GM21423 (cell line): ENCODE measurements around the gene MEX3C.

Experiments used
- ATAC-seq: cut with Tn5 transposase; IDR thresholded peaks from one replicate; pipeline ENCODE4 v1.9.1; 2021; ENCODE audit warnings: mild to moderate bottlenecking, moderate library complexity; ENCODE audit not compliant: unreplicated experiment

Gene MEX3C

DNA sequence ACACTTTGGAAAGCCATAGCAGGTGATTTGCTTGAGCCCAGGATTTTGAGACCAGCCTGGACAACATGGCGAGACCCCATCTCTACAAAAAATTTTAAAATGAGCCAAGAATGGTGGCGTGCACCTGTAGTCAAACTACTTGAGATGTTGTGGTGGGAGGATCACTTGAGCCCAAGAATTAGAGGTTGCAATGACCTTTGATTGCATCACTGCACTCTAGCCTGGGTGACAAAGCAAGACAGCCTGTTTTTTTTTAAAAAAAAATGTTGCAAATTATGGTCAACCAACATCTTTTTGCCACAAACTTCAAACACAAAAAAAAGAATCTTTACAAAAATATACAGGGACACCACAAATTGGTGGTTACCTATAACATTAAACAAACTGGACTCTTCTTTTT is 40.3 kb downstream of the MEX3C start:
- ATAC-seq = no peak

DNA sequence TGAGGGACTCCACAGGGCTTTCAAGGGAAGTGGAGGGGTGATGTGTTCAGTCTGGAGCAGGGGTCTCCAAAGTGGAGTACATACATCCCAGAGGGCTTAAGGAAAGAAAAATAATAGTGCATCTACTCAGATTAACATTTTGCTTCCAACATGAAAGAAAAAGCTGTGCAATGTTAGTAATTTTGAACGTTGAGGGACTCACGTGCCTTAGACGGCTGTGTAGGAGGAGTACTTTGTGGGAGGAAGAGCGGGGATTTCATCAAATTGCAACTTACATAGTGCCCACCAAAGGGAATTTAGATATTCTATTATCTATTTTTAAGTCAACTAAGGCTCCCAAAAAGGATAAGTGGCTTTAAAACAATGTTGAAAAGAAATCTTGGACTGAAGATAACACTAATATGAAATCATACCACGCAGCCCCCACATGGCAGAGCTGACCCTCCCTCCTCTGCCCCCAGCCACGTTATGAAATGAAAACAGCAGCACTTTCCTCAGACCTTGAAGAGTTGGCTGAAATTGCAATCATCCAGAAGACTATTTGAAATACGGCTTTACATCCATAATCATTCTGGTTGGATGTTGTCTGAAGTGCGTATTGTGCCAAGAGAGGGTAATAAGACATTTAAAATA is 42.9 kb downstream of the MEX3C start:
- ATAC-seq = no peak

DNA sequence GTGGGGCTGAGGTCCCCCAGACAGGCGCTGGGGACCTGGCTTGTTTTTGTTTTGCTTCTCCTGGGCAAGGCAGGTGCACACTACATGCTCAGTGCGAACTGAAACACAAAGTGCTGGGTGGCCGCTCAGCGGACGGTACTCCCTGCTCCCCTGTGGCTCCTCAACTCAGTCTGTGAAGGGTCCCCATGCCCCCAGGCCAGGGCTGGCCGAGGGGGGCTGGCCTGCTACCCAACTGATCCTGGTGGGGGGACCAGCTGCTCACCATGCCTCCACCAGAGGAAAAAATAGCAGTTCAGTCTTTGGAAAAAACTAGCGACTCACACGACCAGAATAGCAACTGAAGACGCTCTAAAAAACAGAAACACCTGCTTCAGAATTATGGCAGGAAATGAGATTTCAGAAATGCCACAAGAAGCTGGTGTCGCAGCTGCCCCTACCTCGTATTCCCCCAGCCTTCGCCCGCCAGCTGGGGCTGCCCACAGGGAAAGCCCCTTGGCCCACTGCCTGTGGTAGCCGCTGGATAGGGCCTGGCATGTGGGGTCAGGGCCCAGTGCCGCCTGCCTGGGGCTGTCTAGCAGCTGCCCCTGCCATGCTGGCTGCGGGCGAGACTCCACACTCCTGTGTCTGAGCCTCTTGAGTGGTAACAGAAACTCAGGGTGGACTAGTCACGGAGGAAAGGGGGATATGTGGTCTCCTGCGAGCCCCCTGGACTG is 43.7 kb downstream of the MEX3C start:
- ATAC-seq = peak; percentile 72

DNA sequence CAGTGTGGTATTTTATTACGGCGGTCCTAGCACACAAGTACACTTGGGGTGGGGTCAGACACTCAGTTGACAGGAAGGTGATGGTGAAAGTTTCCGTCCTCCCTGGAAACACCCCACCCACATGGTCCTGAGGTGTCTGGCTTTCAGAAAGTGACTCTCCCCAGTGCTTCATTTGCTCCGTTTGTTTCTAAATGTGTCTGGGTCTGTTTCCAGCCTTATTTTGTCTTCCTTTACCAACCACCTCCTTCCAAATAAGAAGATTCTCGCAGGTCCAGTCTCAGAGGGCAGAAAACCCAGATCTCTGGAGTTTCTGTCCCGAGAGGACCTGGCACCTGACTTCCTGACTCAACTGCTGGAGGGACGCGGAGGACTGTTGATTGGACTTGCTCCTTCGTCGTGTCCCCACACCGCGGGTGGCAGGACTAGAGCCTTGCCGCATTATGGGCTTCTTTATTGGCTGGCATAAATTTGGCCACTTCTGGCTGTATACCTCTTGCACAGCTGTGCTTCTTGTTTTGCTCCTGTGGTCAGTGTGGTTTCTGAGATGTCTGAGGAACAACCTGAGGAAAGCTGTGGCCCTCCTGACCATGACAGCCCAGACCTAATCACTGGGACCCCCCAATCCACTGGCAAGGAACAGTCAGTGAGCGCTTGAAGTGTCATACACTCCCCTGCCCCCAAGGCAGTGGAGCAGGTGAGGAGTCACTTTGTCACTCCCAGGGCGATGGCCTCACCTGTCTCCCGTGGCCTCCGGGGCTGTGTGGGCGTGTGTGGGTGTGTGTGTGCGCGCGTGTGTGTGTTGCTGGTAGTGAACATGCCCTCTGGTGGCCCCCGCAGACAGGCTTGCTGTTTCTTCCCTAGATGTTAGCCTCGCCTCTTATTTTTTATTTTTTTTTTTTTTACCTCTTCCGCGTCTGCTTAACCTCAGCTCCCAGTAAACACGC is 45.6 kb downstream of the MEX3C start:
- peak; percentile 19 for ATAC-seq

DNA sequence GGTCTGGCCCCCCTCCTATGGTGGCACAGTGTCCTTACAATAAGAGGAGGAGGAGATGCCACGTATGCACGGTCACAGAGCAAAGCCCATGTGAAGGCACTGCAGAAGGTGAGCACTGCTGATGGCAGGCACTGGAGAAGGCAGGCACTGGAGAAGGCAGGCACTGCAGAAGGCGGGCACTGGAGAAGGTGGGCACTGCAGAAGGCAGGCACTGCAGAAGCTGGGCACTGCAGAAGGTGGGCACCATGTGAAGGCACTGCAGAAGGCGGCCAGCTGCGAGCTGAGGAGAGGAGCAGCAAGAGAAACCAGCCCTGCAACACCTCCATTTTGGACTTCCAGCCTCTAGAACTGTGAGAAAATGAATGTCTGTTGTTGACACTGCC is 46.3 kb downstream of the MEX3C start:
- ATAC-seq = no peak

DNA sequence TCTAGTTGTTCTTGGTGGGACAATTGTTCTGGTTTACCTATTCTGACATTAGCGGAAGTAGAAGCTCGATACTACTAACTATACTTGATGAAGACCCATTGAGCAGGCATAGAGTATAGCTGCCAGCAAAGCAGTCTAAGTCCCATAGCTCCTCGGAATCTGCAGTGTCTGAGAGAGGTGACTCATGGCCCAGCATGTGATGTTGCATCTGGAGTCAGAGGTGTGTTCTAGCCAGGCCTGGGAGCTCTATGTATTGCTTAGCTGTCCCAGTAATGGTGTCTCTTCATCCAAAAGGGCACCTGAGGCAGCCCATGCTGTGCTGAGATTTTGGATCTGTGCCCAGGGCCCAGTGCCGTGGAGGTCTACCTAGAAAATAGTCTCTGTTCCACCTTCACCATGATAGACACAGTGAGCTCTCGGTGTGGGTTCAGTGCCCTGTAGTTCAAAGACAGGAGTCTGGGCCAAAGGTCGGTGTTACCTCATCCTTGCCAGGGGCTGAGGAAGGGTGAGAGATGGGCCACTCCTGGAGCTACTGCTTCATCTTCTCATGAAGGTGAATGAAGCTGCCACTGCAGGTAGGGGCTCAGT is 47.3 kb downstream of the MEX3C start:
- ATAC-seq = no peak

DNA sequence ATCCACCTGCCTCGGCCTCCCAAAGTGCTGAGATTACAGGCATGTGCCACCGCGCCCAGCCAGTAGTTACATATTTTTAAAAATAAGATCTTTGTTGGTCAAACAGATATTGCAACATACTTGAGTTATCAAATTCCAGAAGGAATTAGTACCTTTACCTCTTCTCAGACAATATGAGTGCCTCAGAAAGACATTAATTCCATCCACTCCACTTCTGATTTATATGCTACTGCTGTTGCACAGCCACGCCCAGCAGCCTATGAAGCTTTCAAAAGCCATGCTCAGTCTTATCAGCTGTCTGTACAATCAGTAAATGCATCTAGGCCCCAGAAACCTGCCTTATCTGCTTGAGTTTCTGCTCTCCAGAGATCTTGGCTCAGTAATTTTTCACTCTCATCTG is 47.8 kb downstream of the MEX3C start:
- ATAC-seq = no peak

DNA sequence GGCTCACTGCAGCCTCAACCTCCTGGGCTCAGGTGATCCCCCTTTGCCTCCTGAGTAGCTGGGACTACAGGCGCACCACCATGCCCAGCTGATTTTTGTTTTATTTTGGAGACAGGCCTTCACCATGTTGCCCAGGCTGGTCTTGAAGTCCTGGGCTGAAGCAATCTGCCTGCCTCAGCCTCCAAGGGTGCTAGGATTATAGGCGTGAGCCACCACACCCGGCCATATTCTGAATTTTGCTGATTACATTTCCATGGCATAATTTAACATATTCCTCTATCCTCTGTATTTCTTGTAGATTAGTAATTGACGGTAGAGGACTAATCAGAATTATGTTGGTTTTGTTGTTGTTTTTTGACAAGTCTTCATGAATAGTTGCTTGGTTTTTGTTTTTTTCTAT is 50.6 kb downstream of the MEX3C start:
- ATAC-seq = no peak

DNA sequence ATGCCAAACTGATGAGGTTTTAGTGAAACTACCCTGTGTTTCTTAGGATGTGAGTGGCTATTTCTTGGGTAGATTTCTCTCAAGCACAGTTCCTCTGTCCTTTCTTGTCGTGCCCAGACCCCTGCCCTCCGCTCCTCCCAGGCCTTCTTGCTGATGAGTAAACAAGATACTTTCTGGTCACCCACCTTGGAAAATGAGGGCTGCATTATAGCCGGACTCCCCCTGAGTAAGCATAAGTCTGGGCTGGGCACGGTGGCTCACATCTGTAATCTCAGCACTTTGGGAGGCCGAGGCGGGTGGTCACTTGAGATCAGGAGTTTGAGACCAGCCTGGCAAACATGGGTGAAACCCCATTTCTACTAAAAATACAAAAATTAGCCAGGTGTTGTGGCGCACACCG is 58.5 kb downstream of the MEX3C start:
- ATAC-seq = no peak

DNA sequence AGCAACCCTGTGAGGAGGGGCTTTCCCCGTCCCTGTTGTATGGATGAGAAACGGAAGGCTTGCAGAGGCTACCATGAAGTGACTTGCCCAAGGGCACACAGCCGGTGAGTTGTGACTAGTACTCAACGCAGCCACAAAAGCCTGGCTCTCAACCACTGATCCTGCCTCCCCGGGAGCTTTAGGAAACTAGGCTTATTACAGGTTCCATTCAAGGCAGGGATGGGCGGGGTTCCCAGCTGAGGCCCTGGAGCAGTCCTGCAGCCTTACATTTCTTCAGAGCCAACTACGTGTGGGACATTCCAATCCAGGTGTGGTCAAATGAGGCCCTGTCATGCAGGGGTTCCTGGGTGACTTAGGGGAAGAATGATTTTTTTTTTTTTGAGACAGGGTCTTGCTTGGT is 59.6 kb downstream of the MEX3C start:
- no peak for ATAC-seq

DNA sequence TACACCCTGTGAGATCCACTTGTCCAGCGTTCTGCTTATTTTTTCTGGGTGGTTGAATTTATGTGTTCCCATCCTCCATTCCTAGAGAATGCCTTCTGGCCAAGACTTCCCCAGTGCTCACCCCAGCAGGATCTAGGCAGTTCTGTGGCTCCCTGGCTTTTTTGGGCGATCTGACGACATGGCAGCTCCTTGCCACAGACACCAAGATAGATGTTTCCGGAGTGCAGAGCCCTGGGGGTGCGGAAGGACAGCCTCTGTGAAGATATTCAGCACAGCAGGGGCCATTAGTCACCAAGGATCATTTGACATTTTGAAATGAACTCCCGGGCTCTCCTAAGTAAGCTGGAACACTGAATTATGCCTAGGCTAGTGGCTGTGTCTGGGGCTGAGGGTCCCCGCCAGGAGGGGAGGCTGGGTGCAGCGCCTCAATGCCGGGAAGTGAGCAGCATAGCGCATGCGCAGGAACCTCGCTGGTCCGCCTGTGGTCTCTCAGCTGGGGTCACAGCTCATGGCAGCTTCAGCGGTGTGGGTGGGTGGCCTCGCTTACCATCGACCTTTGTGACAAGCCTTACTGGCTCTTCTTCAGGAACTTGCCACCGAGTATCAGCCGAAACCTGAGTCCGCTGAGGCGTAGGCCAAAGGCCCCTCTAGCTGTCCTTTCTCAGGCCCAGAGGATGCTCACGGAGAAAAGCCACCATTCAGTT is 60.3 kb downstream of the MEX3C start:
- ATAC-seq = no peak

DNA sequence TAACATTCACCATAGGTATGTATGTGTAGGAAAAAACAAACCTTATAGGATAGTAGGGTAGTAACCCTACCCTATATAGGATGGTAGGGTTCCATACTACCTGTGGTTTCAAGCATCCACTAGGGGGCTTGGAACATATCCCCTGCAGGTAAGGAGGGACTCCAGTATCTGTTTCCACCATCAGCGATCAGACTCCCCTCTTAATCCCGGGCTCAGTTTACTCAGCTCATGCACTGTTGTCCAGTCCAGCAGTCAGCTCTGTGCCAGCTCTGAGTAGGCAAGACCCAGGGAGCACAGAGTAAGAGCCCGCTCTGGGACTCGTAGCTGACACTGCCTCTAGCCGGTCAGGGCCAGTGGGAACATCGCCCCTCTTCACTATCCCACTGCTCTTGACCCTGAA is 61.7 kb downstream of the MEX3C start:
- ATAC-seq = peak; percentile 62

DNA sequence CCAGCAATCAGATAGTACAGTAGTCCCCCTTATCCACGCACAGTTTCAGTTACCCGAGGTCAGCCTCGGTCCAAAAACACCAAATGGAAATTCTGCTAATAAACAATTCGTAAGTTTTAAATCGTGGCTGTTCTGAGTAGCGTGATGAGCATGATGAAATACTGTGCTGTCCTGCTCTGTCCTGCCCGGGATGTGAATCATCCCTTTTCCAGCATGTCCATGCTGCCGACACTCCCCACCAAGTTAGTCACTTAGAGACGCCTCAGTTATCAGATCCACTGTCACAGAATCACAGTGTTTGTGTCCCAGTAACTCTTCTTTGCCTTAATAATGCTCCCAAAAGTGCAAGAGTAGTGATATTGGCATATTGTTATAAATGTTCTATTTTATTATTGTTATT is 62.1 kb downstream of the MEX3C start:
- no peak for ATAC-seq

DNA sequence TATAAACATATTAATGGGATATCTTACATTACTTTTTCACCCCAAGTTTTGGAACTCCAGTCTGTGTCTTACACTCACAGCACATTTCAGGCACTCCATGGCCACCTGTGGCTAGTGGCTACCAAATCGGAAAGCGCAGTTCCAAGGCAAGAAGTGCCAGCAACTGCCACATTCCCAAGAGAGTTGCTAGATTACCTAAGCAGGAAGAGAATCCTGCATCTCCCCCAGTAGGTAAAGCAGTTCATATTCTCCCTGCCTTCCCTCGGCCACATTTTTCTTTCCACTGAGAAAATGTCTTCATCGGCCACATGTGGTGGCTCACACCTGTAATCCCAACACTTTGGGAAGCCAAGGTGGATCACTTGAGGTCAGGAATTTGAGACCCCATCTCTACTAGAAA is 62.8 kb downstream of the MEX3C start:
- no peak for ATAC-seq

DNA sequence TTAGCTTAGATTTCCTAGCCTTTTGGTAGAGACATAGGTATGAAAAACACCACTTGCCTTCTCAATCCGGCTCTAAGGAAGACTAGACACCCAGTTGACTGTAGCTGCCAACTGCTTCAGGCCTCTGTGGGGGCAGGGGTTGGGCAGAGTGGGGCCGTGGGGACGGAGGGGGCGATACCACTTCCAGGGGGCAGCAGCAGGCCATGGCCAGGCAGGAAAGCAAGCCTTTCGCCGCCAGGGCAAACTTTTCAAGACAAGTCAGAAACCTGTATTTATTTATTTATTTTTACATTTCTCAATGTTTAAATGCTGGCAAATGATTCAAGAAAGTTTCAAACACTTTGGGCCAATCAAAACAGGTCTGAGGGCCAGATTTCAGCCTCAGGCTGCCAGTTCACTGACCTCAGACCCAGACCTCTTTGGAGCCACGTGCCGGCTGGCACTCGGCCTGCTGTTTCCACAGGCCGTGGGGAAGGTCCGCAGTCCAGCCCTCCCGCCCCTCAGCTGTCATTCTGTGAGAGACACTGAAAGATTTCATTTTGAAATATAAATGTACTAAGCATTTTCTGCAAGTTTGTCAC is 63.8 kb downstream of the MEX3C start:
- ATAC-seq = no peak

DNA sequence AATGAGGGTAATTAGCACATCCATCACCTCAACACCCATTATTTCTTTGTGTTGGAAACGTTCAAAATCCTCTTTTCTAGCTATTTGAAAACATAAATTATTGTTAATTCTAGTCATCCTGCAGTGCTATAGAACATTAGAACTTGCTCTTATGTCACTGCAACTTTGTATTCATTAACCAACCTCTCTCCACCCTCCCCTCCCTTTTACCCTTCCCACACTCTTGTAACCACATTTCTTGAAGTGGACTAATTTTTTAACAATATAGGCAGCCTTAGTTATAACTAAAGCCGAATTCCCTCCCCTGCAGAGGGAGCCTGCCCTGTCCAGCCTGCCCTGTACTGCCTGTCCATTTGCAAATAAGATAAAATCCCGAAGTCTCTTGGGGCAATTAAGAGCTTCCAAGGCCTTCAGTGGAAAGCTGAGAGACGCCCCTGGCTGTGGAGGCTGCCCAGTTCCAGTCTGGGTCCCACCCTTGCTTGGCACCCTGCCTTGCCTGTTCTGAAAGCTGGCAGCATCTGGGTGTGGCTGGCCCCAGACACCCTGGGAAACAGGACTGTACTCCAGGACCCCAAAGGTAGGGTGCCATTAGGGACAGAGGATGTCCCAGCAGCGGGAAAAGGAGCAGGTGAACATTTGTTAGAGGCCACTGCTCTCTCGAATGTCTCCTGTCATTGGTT is 65.1 kb downstream of the MEX3C start:
- ATAC-seq = no peak

DNA sequence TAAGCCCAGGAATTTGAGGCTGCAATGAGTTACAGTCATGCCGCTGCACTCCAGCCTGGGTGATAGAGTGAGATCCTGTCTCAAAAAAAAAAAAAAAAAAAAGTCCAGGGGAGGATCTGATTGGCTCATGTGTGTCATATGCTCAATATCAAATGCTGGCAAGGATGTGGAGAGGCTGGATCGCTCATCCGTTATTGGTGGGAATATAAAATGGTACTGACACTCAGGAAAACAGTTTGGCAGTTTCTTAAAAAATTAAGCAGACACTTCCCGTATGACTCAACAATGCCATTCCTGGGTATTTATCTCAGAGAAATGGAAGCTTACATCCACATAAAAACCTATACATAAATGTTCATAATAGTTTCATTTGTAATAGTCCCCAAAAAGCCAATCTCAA is 68.9 kb downstream of the MEX3C start:
- no peak for ATAC-seq

DNA sequence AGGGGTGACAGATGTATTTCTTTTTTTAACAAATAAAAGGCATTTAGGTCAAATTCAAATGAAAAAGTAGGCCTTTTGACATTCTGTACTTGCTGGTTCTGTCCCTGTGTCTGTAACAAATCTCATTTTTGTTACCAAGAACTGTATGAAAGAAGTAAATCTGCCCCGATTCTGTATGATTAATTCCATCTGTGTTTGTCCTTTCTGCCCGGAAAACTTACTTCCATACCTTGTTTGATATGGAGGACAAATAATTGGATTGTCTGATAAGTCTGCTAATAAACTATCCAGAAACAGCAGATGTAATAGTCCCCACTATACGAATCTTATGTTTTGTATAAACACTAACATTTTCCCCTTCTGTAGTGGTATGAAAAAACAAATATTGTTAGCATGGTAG is 69.8 kb downstream of the MEX3C start:
- no peak for ATAC-seq

DNA sequence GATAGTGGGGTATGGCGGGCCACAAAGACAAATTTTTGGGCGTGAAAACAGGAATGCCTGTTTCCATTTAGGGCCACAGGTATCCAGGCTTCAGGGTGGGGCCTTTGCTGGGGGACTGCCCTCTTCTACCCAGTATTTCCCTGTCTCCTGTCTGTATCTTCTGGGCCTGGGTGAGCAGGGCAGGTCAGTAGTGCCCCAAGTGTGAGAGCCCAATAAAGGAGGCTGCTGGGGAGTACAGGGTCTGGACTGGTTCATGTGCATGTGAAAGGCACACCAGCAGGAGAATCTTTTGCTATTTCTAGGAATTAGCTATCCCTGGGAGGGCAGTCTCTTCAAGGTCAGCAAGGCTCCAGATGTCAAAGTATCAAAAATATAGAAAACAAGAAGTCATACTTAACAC is 71.5 kb downstream of the MEX3C start:
- no peak for ATAC-seq
